Mesothelial cell of epicardium (in vitro differentiated cells): Measurements from ENCODE around the gene ZNF512. TPM values are rescaled to one million over a fixed set of nuclear protein-coding genes. Genes with fewer than 3 reads are reported as not detected.

Source experiments
- DNase-seq, 2 experiments: peaks; one replicate each; pipeline ENCODE4 v3.0.0; 2021; ENCODE audit warnings: low spot score in 2 of 2; ENCODE audit not compliant: unreplicated experiment in 2 of 2
- H3K27ac Mint-ChIP-seq: 2 replicates; pipeline ENCODE4 v1.8.0; 2021; ENCODE audit warnings: mixed read lengths
- H3K27me3 Mint-ChIP-seq: 2 replicates; pipeline ENCODE4 v1.8.0; 2021; ENCODE audit warnings: low read depth, mixed read lengths
- H3K36me3 Mint-ChIP-seq: 2 replicates; pipeline ENCODE4 v1.8.0; 2021; ENCODE audit warnings: mixed read lengths
- H3K4me1 Mint-ChIP-seq: 2 replicates; pipeline ENCODE4 v1.8.0; 2021; ENCODE audit warnings: mixed read lengths
- H3K4me3 Mint-ChIP-seq: 2 replicates; pipeline ENCODE4 v1.8.0; 2021; ENCODE audit warnings: mild to moderate bottlenecking, moderate library complexity, mixed read lengths
- H3K9me3 Mint-ChIP-seq: 2 replicates; pipeline ENCODE4 v1.8.0; 2021; ENCODE audit warnings: mixed read lengths
- total RNA-seq: library from RNA; stranded (reverse); gene quantifications from 3 replicates; pipeline ENCODE4 v1.2.1, GENCODE V29; 2021
- TF ChIP-seq, protein P1 (sequence below): fragments of 200-600 bp; sonication (generic); IDR thresholded peaks from one replicate; pipeline ENCODE4 v1.5.0; 2021; ENCODE audit warnings: antibody characterized with exemption; ENCODE audit not compliant: unreplicated experiment

ZNF512 gene
- total RNA-seq, 1 donor from 2014 or later, result 72.8 TPM

DNA sequence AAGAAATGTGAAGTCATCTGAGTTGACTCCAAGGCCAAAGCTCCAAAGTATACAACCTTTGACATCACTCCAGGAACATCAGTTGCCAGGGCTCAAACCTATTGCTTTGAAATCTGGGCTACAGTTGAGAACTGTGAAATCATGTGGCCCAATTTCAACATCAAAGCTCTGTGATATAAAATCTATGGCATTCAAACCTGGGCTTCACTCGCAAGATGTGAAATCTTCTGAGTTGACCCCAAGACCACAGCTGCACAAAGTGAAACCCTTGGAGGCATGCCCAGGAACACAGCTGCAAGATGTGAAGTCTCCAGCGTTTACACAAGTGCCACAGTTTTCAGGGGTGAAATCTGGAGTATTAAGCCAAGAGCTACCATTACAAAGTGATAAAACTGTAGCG lies 9.4 kb upstream of the ZNF512 start:
- DNase-seq, result no peak
- H3K27me3 Mint-ChIP-seq, result peaks cover 27% of the 10 kb centered on the region
- peaks cover 16% of the 10 kb centered on the region for H3K36me3 Mint-ChIP-seq
- no peak overlapping the region for H3K4me3 Mint-ChIP-seq
- TF ChIP-seq, protein P1, sequence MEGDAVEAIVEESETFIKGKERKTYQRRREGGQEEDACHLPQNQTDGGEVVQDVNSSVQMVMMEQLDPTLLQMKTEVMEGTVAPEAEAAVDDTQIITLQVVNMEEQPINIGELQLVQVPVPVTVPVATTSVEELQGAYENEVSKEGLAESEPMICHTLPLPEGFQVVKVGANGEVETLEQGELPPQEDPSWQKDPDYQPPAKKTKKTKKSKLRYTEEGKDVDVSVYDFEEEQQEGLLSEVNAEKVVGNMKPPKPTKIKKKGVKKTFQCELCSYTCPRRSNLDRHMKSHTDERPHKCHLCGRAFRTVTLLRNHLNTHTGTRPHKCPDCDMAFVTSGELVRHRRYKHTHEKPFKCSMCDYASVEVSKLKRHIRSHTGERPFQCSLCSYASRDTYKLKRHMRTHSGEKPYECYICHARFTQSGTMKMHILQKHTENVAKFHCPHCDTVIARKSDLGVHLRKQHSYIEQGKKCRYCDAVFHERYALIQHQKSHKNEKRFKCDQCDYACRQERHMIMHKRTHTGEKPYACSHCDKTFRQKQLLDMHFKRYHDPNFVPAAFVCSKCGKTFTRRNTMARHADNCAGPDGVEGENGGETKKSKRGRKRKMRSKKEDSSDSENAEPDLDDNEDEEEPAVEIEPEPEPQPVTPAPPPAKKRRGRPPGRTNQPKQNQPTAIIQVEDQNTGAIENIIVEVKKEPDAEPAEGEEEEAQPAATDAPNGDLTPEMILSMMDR, result no peak
- peaks cover 51% of the 10 kb centered on the region for H3K9me3 Mint-ChIP-seq
- no peak overlapping the region for H3K27ac Mint-ChIP-seq
- no peaks in the 10 kb centered on the region for H3K4me1 Mint-ChIP-seq

DNA sequence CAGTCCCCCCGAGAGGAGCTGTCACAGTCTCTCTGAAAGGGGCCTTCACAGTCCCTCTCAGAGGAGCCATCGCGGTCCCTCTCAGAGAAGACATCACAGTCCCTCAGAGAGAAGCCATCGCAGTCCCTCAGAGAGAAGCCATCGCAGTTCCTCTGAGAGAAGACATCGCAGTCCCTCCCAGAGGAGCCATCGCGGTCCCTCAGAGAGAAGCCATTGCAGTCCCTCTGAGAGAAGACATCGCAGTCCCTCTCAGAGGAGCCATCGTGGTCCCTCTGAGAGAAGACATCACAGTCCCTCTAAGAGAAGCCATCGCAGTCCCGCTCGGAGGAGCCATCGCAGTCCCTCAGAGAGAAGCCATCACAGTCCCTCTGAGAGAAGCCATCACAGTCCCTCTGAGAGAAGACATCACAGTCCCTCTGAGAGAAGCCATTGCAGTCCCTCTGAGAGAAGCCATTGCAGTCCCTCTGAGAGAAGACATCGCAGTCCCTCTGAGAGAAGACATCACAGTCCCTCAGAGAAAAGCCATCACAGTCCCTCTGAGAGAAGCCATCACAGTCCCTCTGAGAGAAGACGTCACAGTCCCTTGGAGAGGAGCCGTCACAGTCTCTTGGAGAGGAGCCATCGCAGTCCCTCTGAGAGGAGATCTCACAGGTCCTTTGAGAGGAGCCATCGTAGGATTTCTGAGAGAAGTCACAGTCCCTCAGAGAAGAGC lies 1.3 kb upstream of the ZNF512 start:
- no peak overlapping the region for H3K27ac Mint-ChIP-seq
- TF ChIP-seq, protein P1, result no peak
- peaks cover 25% of the 10 kb centered on the region for H3K4me1 Mint-ChIP-seq
- peaks cover 6% of the 10 kb centered on the region for H3K27me3 Mint-ChIP-seq
- peaks cover 45% of the 10 kb centered on the region for H3K9me3 Mint-ChIP-seq
- no peak for DNase-seq
- H3K4me3 Mint-ChIP-seq, result peak overlapping the region; percentile 87
- peaks cover 17% of the 10 kb centered on the region for H3K36me3 Mint-ChIP-seq

DNA sequence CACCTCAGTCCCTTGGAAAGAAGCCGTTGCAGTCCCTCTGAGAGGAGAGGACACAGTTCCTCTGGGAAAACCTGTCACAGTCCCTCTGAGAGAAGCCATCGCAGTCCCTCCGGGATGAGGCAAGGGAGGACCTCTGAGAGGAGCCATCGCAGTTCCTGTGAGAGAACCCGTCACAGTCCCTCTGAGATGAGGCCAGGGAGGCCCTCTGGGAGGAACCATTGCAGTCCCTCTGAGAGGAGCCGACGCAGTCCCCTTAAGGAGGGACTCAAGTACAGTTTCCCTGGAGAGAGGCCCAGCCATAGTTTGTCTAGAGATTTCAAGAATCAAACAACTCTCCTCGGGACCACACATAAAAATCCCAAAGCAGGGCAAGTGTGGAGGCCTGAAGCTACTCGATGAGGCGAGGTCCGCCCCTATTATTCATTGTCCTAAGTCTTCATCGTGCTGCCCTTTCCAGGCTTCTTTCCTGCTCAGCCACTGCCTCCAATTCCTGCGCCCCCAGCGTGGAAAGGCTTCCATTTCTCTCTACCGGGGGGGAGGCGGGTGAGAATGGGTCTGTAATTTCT lies 630 bp upstream of the ZNF512 start:
- peaks cover 39% of the 10 kb centered on the region for H3K9me3 Mint-ChIP-seq
- TF ChIP-seq, protein P1, result no peak
- H3K36me3 Mint-ChIP-seq, result peaks cover 21% of the 10 kb centered on the region
- H3K4me1 Mint-ChIP-seq, result peaks cover 25% of the 10 kb centered on the region
- H3K27me3 Mint-ChIP-seq, result peaks cover 6% of the 10 kb centered on the region
- no peak for DNase-seq
- peak overlapping the region; percentile 92 for H3K27ac Mint-ChIP-seq
- peak overlapping the region; percentile 87 for H3K4me3 Mint-ChIP-seq

DNA sequence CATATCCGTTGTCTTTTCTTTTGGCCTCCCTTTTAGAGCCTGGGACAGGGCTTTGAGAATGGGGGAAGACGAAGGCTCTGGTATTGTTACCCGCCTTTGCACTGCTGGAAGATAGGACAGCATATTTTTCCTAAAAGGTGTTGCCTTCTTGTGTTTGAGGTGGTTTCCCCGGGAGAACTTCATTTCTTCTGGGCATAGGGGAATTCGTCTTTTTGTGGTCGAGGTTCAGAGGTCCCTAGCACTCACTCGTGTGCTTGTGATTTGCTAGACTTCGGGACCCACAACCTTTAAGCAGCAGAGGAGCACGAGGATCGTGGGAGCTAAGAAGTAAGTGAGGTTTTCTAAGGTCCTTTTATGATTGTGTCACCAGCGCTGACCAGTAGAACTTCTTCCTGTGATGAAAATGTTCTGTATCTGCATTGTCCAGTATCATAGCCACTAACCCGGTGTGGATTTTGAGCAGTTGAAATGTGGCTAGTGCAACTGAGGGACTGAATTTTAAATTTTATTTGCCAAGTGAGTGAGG lies 611 bp downstream of the ZNF512 start:
- TF ChIP-seq, protein P1, result no peak
- Mint-ChIP-seq H3K36me3 (peaks cover 20% of the 10 kb centered on the region), H3K4me3 (peak overlapping the region; percentile 87), H3K27me3 (peaks cover 6% of the 10 kb centered on the region), H3K27ac (peak overlapping the region; percentile 92), H3K4me1 (peaks cover 25% of the 10 kb centered on the region), H3K9me3 (peaks cover 36% of the 10 kb centered on the region)
- DNase-seq, result no peak

DNA sequence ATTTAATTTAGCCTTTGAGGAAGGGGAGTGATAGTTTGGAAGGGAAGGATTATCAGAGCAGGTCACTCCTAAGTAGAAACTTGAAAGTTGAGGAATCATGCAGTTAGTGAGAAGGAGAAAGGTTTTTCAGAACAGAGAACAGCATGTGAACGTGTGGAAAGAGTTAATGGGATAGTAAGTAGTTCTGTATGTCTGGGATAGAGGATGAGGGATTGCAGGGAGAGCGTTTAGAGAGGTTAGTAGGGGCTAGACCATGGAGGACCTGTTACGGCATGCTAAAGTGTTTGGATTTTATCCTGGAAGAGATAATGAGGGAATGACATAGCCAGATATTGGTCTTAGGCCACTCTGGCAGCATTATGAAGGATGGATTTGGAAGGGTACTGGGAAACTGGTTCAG lies 1.8 kb downstream of the ZNF512 start:
- Mint-ChIP-seq H3K4me1 (peaks cover 25% of the 10 kb centered on the region), H3K9me3 (peaks cover 28% of the 10 kb centered on the region), H3K36me3 (peaks cover 23% of the 10 kb centered on the region), H3K27ac (no peak overlapping the region), H3K4me3 (peak overlapping the region; percentile 87), H3K27me3 (peaks cover 6% of the 10 kb centered on the region)
- no peak for DNase-seq
- TF ChIP-seq, protein P1, result no peak
